Thoracic aorta (tissue), 2 donors: ENCODE results near the gene TFG. TPM values are rescaled to one million over a fixed set of nuclear protein-coding genes. Genes with fewer than 3 reads are reported as not detected.
"Not testable (repeated sequence)": the region's sequence is repeated elsewhere in the genome, so short reads cannot be mapped to it uniquely, and the experiment has no call there.

Experiments
- ATAC-seq: fragments of 150-250 bp; one replicate; pipeline ENCODE4 v1.8.0; 2017; ENCODE audit warnings: low read depth; ENCODE audit not compliant: insufficient number of reproducible peaks, low FRiP score
- DNase-seq: peaks from one replicate; pipeline ENCODE4 v3.0.0-alpha.2; 2020; ENCODE audit warnings: low spot score
- H3K27ac ChIP-seq, 2 donors: fragments of 200-600 bp; sonication (generic); 1 replicate in 1 of 2; 2 replicates in 1 of 2; pipeline ENCODE4 v1.5.1; 2016; ENCODE audit warnings: mild to moderate bottlenecking in 2 of 2, moderate library complexity in 2 of 2
- H3K27me3 ChIP-seq: fragments of 200-600 bp; sonication (generic); replicated peaks from 2 replicates; pipeline ENCODE4 v1.6.0; 2016; ENCODE audit warnings: mild to moderate bottlenecking; ENCODE audit not compliant: insufficient read depth
- H3K36me3 ChIP-seq: fragments of 200-600 bp; sonication (generic); one replicate; pipeline ENCODE4 v1.5.1; 2016
- H3K4me1 ChIP-seq, 2 donors: fragments of 200-600 bp; sonication (generic); 1 replicate in 1 of 2; 2 replicates in 1 of 2; pipeline versions ENCODE4 v1.5.1 to v1.6.0; 2016; ENCODE audit warnings: low read depth in 2 of 2, mild to moderate bottlenecking in 1 of 2; ENCODE audit not compliant: control insufficient read depth in 1 of 2
- H3K4me3 ChIP-seq: fragments of 200-600 bp; sonication (generic); 2 replicates; pipeline ENCODE4 v1.5.1; 2016; ENCODE audit warnings: mild to moderate bottlenecking
- H3K9me3 ChIP-seq: fragments of 200-600 bp; sonication (generic); 2 replicates; pipeline ENCODE4 v1.5.1; 2016
- CTCF ChIP-seq: fragments of 200-600 bp; sonication (generic); IDR thresholded peaks from one replicate; pipeline ENCODE4 v1.5.1; 2019; ENCODE audit warnings: antibody characterized with exemption
- total RNA-seq, 2 donors: library from RNA; depleted of rRNA; stranded (reverse); fragments of >200 nt; gene quantifications; one replicate each; pipeline versions ENCODE4 v1.1.0 to v1.2.3, GENCODE V29; 2016

TFG gene
- total RNA-seq, result 10 to 100 TPM; 70.1 to 86.7 TPM

GRCh38 chr3:100708989-100709841 is at the start of gene TFG:
Gene TFG (plus strand): TSS chr3:100709494. CDS start chr3:100713686, 4,192 bp downstream.
- ATAC-seq (peak; percentile 99), DNase-seq (peak; percentile 87)
- Histone ChIP-seq H3K4me1 (peaks cover 15 to 35% of the 10 kb centered on the region in 2 donors), H3K27me3 (no peaks in the 10 kb centered on the region), H3K9me3 (no peaks in the 10 kb centered on the region), H3K36me3 (no peaks in the 10 kb centered on the region), H3K27ac (peak within 1 kb of the TSS; percentile 90 to 94), H3K4me3 (peak within 1 kb of the TSS; percentile 91)
- no peak for TF ChIP-seq CTCF

GRCh38 chr3:100661294-100661693 is 48.0 kb upstream of the TFG start:
- not testable (repeated sequence) for H3K27ac ChIP-seq, ATAC-seq, H3K9me3 ChIP-seq, H3K4me1 ChIP-seq, H3K36me3 ChIP-seq, H3K4me3 ChIP-seq, H3K27me3 ChIP-seq, DNase-seq

GRCh38 chr3:100662113-100662823 is 47.0 kb upstream of the TFG start:
- no peak overlapping the region for H3K27ac ChIP-seq
- no peak overlapping the region for H3K4me3 ChIP-seq
- DNase-seq, result no peak
- H3K4me1 ChIP-seq, result no peaks in the 10 kb centered on the region
- H3K27me3 ChIP-seq, result no peaks in the 10 kb centered on the region
- no peak for ATAC-seq
- no peak for TF ChIP-seq CTCF
- no peaks in the 10 kb centered on the region for H3K36me3 ChIP-seq
- no peaks in the 10 kb centered on the region for H3K9me3 ChIP-seq

GRCh38 chr3:100665230-100665629 is 44.1 kb upstream of the TFG start:
- DNase-seq, result no peak

GRCh38 chr3:100666699-100667098 is 42.6 kb upstream of the TFG start:
- H3K4me3 ChIP-seq, H3K9me3 ChIP-seq, ATAC-seq, H3K27me3 ChIP-seq, H3K4me1 ChIP-seq, DNase-seq, H3K36me3 ChIP-seq, H3K27ac ChIP-seq: not testable (repeated sequence)

More at GRCh38 chr3:100665230-100665629, 44.1 kb upstream of the TFG start:
- no peak overlapping the region for H3K4me3 ChIP-seq
- no peaks in the 10 kb centered on the region for H3K27me3 ChIP-seq
- no peak for TF ChIP-seq CTCF
- H3K36me3 ChIP-seq, result no peaks in the 10 kb centered on the region
- H3K9me3 ChIP-seq, result no peaks in the 10 kb centered on the region
- no peaks in the 10 kb centered on the region for H3K4me1 ChIP-seq
- ATAC-seq, result no peak
- no peak overlapping the region for H3K27ac ChIP-seq

GRCh38 chr3:100667316-100667715 is 42.0 kb upstream of the TFG start:
- H3K9me3 ChIP-seq, H3K27me3 ChIP-seq, DNase-seq, H3K27ac ChIP-seq, H3K4me1 ChIP-seq, H3K4me3 ChIP-seq, H3K36me3 ChIP-seq, ATAC-seq: not testable (repeated sequence)

- H3K4me3 ChIP-seq, result not testable (repeated sequence)
Measured at GRCh38 chr3:100670995-100671394, 38.3 kb upstream of the TFG start.

More at GRCh38 chr3:100670995-100671394, 38.3 kb upstream of the TFG start:
- not testable (repeated sequence) for H3K27me3 ChIP-seq, H3K27ac ChIP-seq, H3K36me3 ChIP-seq, DNase-seq, H3K4me1 ChIP-seq, ATAC-seq, H3K9me3 ChIP-seq
